Measurements from ENCODE around the gene PIGU. TPM values are rescaled to one million over a fixed set of nuclear protein-coding genes. Genes with fewer than 3 reads are reported as not detected.
A peak's percentile ranks its signal among the peaks of the same experiment; 100 is the strongest.

Gene PIGU
- total and polyA plus RNA-seq, 8 donors, result 0.45 to 21.3 (median 10.3) TPM

- no peak overlapping the region for H3K27ac ChIP-seq
- WGBS, 5 donors, result 92 to 97% (median 95%) methylated on average over 8 of the region's 8 CpGs
- no peaks in the 10 kb centered on the region for H3K9me3 ChIP-seq
- no peak overlapping the region for H3K4me3 ChIP-seq
- H3K27me3 ChIP-seq, result no peaks in the 10 kb centered on the region
- peaks cover 40 to 81% (median 72%) of the 10 kb centered on the region in 4 donors for H3K36me3 ChIP-seq
- H3K4me1 ChIP-seq, result peaks cover 0 to 19% (median 2%) of the 10 kb centered on the region in 4 donors
- TF ChIP-seq EP300 (IDR thresholded peaks at IDR 0.05) (no peak), POLR2A (IDR thresholded peaks at IDR 0.05) (no peak), POLR2AphosphoS5 (IDR thresholded peaks at IDR 0.05) (no peak), CTCF (IDR thresholded peaks at IDR 0.05) (no peak)
- no peak for DNase-seq
- intact Hi-C loops (cut with DNase I; ENCODE audit: low total_unique reads), result no loop called here
Measured at GRCh38 chr20:34539756-34540155, 137.1 kb downstream of the PIGU start.

GRCh38 chr20:34538671-34539123 is 138.2 kb downstream of the PIGU start:
- DNase-seq, result peak; percentile 60 to 61
- no peak overlapping the region for H3K4me3 ChIP-seq
- H3K9me3 ChIP-seq, result no peaks in the 10 kb centered on the region
- TF ChIP-seq CTCF (IDR thresholded peaks at IDR 0.05) (peak in 5 of 7 experiments; percentile 44 to 86 (median 76)), EP300 (IDR thresholded peaks at IDR 0.05) (no peak)
- peaks cover 49 to 91% (median 83%) of the 10 kb centered on the region in 4 donors for H3K36me3 ChIP-seq
- intact Hi-C loops (cut with DNase I; ENCODE audit: low total_unique reads), result no loop called here
- WGBS, 5 donors, result 22 to 43% (median 35%) methylated on average over 5 of the region's 5 CpGs
- H3K27ac ChIP-seq, result peak overlapping the region in 1 of 5 donors; percentile 16
- no peaks in the 10 kb centered on the region for H3K27me3 ChIP-seq
- peaks cover 0 to 9% (median 2%) of the 10 kb centered on the region in 4 donors for H3K4me1 ChIP-seq

GRCh38 chr20:34537651-34538050 is 139.2 kb downstream of the PIGU start:
- H3K27ac ChIP-seq, result no peak overlapping the region
- TF ChIP-seq POLR2A (IDR thresholded peaks at IDR 0.05) (no peak), CTCF (IDR thresholded peaks at IDR 0.05) (no peak), EP300 (IDR thresholded peaks at IDR 0.05) (no peak), POLR2AphosphoS5 (IDR thresholded peaks at IDR 0.05) (no peak)
- H3K4me1 ChIP-seq, result peaks cover 0 to 13% (median 2%) of the 10 kb centered on the region in 4 donors
- H3K36me3 ChIP-seq, result peaks cover 56 to 100% (median 93%) of the 10 kb centered on the region in 4 donors
- DNase-seq, result no peak
- intact Hi-C loops (cut with DNase I; ENCODE audit: low total_unique reads), result no loop called here
- 80 to 90% (median 82%) methylated on average over 8 of the region's 8 CpGs for WGBS, 5 donors
- H3K9me3 ChIP-seq, result no peaks in the 10 kb centered on the region
- no peaks in the 10 kb centered on the region for H3K27me3 ChIP-seq
- no peak overlapping the region for H3K4me3 ChIP-seq

- H3K36me3 ChIP-seq, result peaks cover 58 to 100% (median 93%) of the 10 kb centered on the region in 4 donors
- WGBS, 5 donors, result 66 to 74% (median 69%) methylated on average over 8 to 10 of the region's 10 CpGs
- peaks cover 0 to 17% (median 4%) of the 10 kb centered on the region in 4 donors for H3K4me1 ChIP-seq
- no peak overlapping the region for H3K4me3 ChIP-seq
- H3K9me3 ChIP-seq, result no peaks in the 10 kb centered on the region
- no peaks in the 10 kb centered on the region for H3K27me3 ChIP-seq
- DNase-seq, result peak; percentile 66 to 73
- intact Hi-C loops (cut with DNase I; ENCODE audit: low total_unique reads), result no loop called here
- H3K27ac ChIP-seq, result no peak overlapping the region
- peak in 5 of 7 experiments; percentile 10 to 35 (median 26) for TF ChIP-seq CTCF (IDR thresholded peaks at IDR 0.05)
- TF ChIP-seq POLR2A (IDR thresholded peaks at IDR 0.05), result no peak
Measured at GRCh38 chr20:34536798-34537394, 140.0 kb downstream of the PIGU start.

Data from stomach (tissue), 9 donors.